ENCODE measurements around the gene GULP1.

GULP1 gene

DNA sequence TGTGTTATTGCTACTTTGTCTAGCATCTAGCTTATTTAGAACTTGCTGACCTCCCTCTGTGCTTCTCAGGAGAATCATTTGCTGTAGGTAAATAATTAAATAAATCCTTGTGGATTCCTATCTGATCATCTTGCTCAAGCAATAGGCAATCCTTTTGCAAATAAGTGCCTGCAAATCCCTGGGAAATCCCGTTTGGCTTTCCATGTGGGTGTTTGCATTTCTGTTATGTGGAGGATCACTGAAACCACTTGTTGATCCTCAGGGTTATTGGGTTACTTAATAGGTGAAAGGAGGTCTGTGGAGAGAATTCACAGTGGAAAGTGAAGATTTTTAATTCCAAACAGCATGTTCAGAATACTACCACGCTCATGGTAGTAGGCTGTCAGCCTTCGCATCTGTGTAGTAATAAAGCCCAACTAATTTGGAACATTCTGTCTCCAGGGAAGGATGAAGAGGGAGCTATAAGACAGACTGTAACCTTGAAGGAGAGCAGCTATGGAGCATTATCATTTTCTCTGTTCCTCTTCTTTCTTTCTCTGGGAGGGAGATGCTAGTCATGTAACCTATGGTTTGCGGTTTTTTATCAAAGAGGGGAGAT lies 72.5 kb downstream of the GULP1 start:
- TF ChIP-seq POLR2AphosphoS5 (IDR thresholded peaks at IDR 0.05; ENCODE audit: low read depth, low read length) (no peak), TAF1 (IDR thresholded peaks at IDR 0.05; ENCODE audit: borderline replicate concordance, insufficient read depth, low read length) (no peak), FOXP2 (optimal IDR thresholded peaks at IDR 0.05; ENCODE audit: borderline replicate concordance, extremely low read depth, extremely low read length, insufficient read depth) (no peak)

DNA sequence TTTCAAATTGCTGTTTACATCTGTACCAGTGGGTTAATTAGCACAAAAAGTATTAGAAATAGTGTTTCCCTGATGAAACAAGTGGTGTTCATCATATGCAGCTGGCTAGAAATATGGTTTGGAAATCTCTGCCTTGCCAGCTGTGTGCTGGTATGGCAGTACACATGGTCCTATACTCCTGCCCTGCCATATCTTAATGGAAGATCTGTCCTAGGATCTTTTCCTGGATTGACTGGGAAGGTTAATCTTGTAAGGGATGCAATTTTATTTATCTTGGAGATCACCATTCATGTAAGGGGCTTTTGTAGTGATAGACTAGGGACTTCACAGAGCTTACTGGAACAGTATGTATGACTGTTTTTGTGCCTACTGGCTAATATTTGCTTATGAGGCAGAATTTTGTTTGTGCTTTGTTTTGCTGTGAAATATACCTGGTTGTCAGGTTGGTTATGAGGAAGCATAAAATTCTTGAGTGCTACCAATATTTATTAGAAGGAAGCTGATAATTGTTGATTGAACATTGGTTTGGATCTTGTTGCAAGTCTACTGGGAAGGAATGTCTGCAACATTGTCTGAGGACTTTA lies 73.5 kb downstream of the GULP1 start:
- TF ChIP-seq, protein P1, sequence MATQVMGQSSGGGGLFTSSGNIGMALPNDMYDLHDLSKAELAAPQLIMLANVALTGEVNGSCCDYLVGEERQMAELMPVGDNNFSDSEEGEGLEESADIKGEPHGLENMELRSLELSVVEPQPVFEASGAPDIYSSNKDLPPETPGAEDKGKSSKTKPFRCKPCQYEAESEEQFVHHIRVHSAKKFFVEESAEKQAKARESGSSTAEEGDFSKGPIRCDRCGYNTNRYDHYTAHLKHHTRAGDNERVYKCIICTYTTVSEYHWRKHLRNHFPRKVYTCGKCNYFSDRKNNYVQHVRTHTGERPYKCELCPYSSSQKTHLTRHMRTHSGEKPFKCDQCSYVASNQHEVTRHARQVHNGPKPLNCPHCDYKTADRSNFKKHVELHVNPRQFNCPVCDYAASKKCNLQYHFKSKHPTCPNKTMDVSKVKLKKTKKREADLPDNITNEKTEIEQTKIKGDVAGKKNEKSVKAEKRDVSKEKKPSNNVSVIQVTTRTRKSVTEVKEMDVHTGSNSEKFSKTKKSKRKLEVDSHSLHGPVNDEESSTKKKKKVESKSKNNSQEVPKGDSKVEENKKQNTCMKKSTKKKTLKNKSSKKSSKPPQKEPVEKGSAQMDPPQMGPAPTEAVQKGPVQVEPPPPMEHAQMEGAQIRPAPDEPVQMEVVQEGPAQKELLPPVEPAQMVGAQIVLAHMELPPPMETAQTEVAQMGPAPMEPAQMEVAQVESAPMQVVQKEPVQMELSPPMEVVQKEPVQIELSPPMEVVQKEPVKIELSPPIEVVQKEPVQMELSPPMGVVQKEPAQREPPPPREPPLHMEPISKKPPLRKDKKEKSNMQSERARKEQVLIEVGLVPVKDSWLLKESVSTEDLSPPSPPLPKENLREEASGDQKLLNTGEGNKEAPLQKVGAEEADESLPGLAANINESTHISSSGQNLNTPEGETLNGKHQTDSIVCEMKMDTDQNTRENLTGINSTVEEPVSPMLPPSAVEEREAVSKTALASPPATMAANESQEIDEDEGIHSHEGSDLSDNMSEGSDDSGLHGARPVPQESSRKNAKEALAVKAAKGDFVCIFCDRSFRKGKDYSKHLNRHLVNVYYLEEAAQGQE (IDR thresholded peaks at IDR 0.05; ENCODE audit: insufficient read depth in 1 of 2, low read depth in 2 of 2, low read length in 2 of 2) = no peak
- TF ChIP-seq TAF1 (IDR thresholded peaks at IDR 0.05; ENCODE audit: borderline replicate concordance, insufficient read depth, low read length) = no peak
- TF ChIP-seq POLR2AphosphoS5 (IDR thresholded peaks at IDR 0.05; ENCODE audit: low read depth, low read length) = no peak
- no peak for TF ChIP-seq FOXP2 (optimal IDR thresholded peaks at IDR 0.05; ENCODE audit: borderline replicate concordance, extremely low read depth, extremely low read length, insufficient read depth)
- TF ChIP-seq SIN3A (IDR thresholded peaks at IDR 0.05; ENCODE audit: borderline replicate concordance, insufficient read depth, low read length) = no peak

DNA sequence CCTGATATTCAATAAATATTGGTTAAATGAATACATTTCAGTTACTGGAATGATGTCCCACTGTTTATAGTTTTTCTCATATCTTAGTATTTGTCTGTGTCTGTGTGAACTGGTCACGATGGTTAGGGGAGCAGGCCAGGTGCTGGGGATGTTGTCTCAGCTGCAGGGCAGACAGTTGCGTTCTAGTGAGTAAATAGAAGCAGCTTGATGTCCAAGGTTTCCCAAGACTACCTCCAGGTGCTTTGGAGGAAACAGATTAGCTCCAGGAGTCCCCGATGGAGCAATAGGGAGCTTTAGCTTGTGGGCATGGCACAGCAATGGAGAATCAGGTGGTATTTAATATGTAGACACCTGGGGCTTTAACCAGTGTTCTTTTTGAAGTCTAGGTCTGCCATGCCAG lies 75.5 kb downstream of the GULP1 start:
- TF ChIP-seq, protein P1 (IDR thresholded peaks at IDR 0.05; ENCODE audit: insufficient read depth in 1 of 2, low read depth in 2 of 2, low read length in 2 of 2) = no peak

DNA sequence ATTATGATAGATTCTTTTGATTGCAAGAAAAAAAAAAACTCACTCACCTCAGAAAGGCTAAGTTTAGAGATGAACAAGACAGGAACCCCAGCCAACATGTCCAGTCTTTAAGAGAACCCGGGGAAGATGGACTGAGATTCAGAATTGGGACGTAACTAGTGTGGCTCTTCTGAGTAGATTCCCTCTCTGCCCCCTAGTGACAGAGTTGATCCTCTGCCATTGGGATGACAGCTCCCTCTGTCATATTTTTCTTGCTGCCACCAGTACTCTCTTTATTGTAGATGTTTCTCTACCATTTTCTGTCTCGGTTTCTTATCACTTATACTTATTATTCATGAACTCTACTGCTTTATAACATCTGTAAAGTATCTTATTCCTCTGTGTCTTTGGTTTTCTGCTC lies 77.7 kb downstream of the GULP1 start:
- TF ChIP-seq FOXP2 (optimal IDR thresholded peaks at IDR 0.05; ENCODE audit: borderline replicate concordance, extremely low read depth, extremely low read length, insufficient read depth) = no peak
- no peak for TF ChIP-seq TAF1 (IDR thresholded peaks at IDR 0.05; ENCODE audit: borderline replicate concordance, insufficient read depth, low read length)
- no peak for TF ChIP-seq POLR2AphosphoS5 (IDR thresholded peaks at IDR 0.05; ENCODE audit: low read depth, low read length)
- no peak for TF ChIP-seq SIN3A (IDR thresholded peaks at IDR 0.05; ENCODE audit: borderline replicate concordance, insufficient read depth, low read length)
- TF ChIP-seq, protein P1 (IDR thresholded peaks at IDR 0.05; ENCODE audit: insufficient read depth in 1 of 2, low read depth in 2 of 2, low read length in 2 of 2) = no peak

DNA sequence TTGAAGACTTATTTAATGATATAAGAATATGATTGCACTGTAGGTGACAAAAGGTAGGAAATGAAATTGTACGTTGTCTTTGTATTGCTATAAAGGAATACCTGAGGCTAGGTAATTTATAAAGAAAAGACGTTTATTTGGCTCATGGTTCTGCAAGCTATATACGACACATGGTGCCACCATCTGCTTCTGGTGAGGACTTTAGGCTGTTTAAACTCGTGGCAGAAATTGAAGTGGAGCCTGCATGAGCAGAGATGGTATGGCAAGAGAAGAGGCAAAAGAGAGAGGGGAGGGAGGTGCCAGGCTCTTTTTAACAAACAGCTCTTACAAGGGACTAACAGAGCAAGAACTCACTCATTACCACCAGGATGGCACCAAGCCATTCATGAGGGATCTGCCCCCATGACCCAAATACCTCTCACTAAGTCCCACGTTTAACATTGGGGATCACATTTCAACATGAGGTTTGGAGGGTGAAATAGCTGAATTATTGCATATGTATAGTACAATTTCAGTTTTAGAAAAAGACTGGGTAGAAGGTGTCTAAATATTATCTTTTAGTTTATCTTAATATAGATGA lies 86.8 kb downstream of the GULP1 start:
- TF ChIP-seq, protein P1 (IDR thresholded peaks at IDR 0.05; ENCODE audit: insufficient read depth in 1 of 2, low read depth in 2 of 2, low read length in 2 of 2) = no peak
- TF ChIP-seq SIN3A (IDR thresholded peaks at IDR 0.05; ENCODE audit: borderline replicate concordance, insufficient read depth, low read length) (no peak), TAF1 (IDR thresholded peaks at IDR 0.05; ENCODE audit: borderline replicate concordance, insufficient read depth, low read length) (no peak), FOXP2 (optimal IDR thresholded peaks at IDR 0.05; ENCODE audit: borderline replicate concordance, extremely low read depth, extremely low read length, insufficient read depth) (no peak), POLR2AphosphoS5 (IDR thresholded peaks at IDR 0.05; ENCODE audit: low read depth, low read length) (no peak)
